ENCODE results near the gene HELB. TPM values are rescaled to one million over a fixed set of nuclear protein-coding genes. Genes with fewer than 3 reads are reported as not detected.

HELB gene
- total RNA-seq, 1 experiment from 2014 or later, result 4.1 TPM

GRCh38 chr12:66354291-66354690, 52.0 kb downstream of the HELB start:
- intact Hi-C loops (cut with micrococcal nuclease; ENCODE audit: unreplicated experiment), result loop anchor here (5.0 kb wide), 1 partner anchor 338 kb away; no protein-coding TSS in a partner anchor
- Histone ChIP-seq H3K4me1 (ENCODE audit: insufficient read depth, low read length, poor library complexity, severe bottlenecking) (peaks cover 3% of the 10 kb centered on the region), H3K9me3 (ENCODE audit: low read depth, low read length, poor library complexity, severe bottlenecking) (no peaks in the 10 kb centered on the region), H3K27me3 (replicated peaks; ENCODE audit: insufficient read depth, low read depth, low read length, poor library complexity) (no peaks in the 10 kb centered on the region), H3K36me3 (ENCODE audit: insufficient read depth, low read length, poor library complexity, severe bottlenecking) (no peaks in the 10 kb centered on the region), H3K4me3 (ENCODE audit: low read depth, low read length, poor library complexity, severe bottlenecking) (no peak overlapping the region), H3K27ac (ENCODE audit: low read depth, low read length, poor library complexity, severe bottlenecking) (no peak overlapping the region)
- no TSS peak for BruUV-seq (replicated peaks)
- POLR2A ChIA-PET (ENCODE audit: low non-redundant PET), result no interaction called here
- CTCF ChIA-PET, result interaction anchor here (0.5 kb wide), 1 partner anchor 1244 kb away, joined by 3 read pairs; no protein-coding TSS in a partner anchor
- peak; percentile 80 for DNase-seq (ENCODE audit: low spot score)
- TF ChIP-seq, protein P1, sequence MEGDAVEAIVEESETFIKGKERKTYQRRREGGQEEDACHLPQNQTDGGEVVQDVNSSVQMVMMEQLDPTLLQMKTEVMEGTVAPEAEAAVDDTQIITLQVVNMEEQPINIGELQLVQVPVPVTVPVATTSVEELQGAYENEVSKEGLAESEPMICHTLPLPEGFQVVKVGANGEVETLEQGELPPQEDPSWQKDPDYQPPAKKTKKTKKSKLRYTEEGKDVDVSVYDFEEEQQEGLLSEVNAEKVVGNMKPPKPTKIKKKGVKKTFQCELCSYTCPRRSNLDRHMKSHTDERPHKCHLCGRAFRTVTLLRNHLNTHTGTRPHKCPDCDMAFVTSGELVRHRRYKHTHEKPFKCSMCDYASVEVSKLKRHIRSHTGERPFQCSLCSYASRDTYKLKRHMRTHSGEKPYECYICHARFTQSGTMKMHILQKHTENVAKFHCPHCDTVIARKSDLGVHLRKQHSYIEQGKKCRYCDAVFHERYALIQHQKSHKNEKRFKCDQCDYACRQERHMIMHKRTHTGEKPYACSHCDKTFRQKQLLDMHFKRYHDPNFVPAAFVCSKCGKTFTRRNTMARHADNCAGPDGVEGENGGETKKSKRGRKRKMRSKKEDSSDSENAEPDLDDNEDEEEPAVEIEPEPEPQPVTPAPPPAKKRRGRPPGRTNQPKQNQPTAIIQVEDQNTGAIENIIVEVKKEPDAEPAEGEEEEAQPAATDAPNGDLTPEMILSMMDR (conservative IDR thresholded peaks at IDR 0.05; ENCODE audit: low read depth, low read length), result no peak
- no peak for TF ChIP-seq EZH2 (IDR thresholded peaks at IDR 0.05; ENCODE audit: borderline replicate concordance, low read depth, low read length, poor library complexity, severe bottlenecking)

GRCh38 chr12:66359300-66359699, 57.0 kb downstream of the HELB start:
- POLR2A ChIA-PET (ENCODE audit: low non-redundant PET), result no interaction called here
- intact Hi-C loops (cut with micrococcal nuclease; ENCODE audit: unreplicated experiment), result no loop called here

GRCh38 chr12:66361703-66362102, 59.4 kb downstream of the HELB start:
- no peaks in the 10 kb centered on the region for H3K4me1 ChIP-seq (ENCODE audit: insufficient read depth, low read length, poor library complexity, severe bottlenecking)
- intact Hi-C loops (cut with micrococcal nuclease; ENCODE audit: unreplicated experiment), result no loop called here
- no peak for TF ChIP-seq EZH2 (IDR thresholded peaks at IDR 0.05; ENCODE audit: borderline replicate concordance, low read depth, low read length, poor library complexity, severe bottlenecking)
- TF ChIP-seq, protein P1 (conservative IDR thresholded peaks at IDR 0.05; ENCODE audit: low read depth, low read length), result no peak
- CTCF ChIA-PET, result no interaction called here
- H3K9me3 ChIP-seq (ENCODE audit: low read depth, low read length, poor library complexity, severe bottlenecking), result no peaks in the 10 kb centered on the region
- DNase-seq (ENCODE audit: low spot score), result no peak
- POLR2A ChIA-PET (ENCODE audit: low non-redundant PET), result no interaction called here
- no peak overlapping the region for H3K4me3 ChIP-seq (ENCODE audit: low read depth, low read length, poor library complexity, severe bottlenecking)
- no TSS peak for BruUV-seq (replicated peaks)
- no peak overlapping the region for H3K27ac ChIP-seq (ENCODE audit: low read depth, low read length, poor library complexity, severe bottlenecking)
- no peaks in the 10 kb centered on the region for H3K27me3 ChIP-seq (replicated peaks; ENCODE audit: insufficient read depth, low read depth, low read length, poor library complexity)
- H3K36me3 ChIP-seq (ENCODE audit: insufficient read depth, low read length, poor library complexity, severe bottlenecking), result no peaks in the 10 kb centered on the region

More at GRCh38 chr12:66359300-66359699, 57.0 kb downstream of the HELB start:
- Histone ChIP-seq H3K27ac (ENCODE audit: low read depth, low read length, poor library complexity, severe bottlenecking) (no peak overlapping the region), H3K9me3 (ENCODE audit: low read depth, low read length, poor library complexity, severe bottlenecking) (no peaks in the 10 kb centered on the region), H3K36me3 (ENCODE audit: insufficient read depth, low read length, poor library complexity, severe bottlenecking) (no peaks in the 10 kb centered on the region), H3K4me1 (ENCODE audit: insufficient read depth, low read length, poor library complexity, severe bottlenecking) (no peaks in the 10 kb centered on the region), H3K27me3 (replicated peaks; ENCODE audit: insufficient read depth, low read depth, low read length, poor library complexity) (no peaks in the 10 kb centered on the region), H3K4me3 (ENCODE audit: low read depth, low read length, poor library complexity, severe bottlenecking) (no peak overlapping the region)
- BruUV-seq (replicated peaks), result no TSS peak
- TF ChIP-seq EZH2 (IDR thresholded peaks at IDR 0.05; ENCODE audit: borderline replicate concordance, low read depth, low read length, poor library complexity, severe bottlenecking), result no peak
- TF ChIP-seq, protein P1 (conservative IDR thresholded peaks at IDR 0.05; ENCODE audit: low read depth, low read length), result no peak
- CTCF ChIA-PET, result no interaction called here
- no peak for DNase-seq (ENCODE audit: low spot score)

All from A673 (cell line).